Parathyroid adenoma (tissue), 2 donors: ENCODE measurements around the gene DUSP8.

Source experiments
- H2AFZ ChIP-seq: fragments of 300-600 bp; sonication (generic); one replicate; pipeline ENCODE4 v1.7.0; 2017; ENCODE audit warnings: antibody characterized with exemption, mild to moderate bottlenecking
- H3K27ac ChIP-seq: fragments of 300-600 bp; sonication (generic); one replicate; pipeline ENCODE4 v1.7.0; 2017
- H3K27me3 ChIP-seq: fragments of 300-600 bp; sonication (generic); one replicate; pipeline ENCODE4 v1.7.0; 2017; ENCODE audit warnings: low read length; ENCODE audit not compliant: control insufficient read depth, insufficient read depth
- H3K36me3 ChIP-seq: fragments of 300-600 bp; sonication (generic); one replicate; pipeline ENCODE4 v1.7.0; 2017; ENCODE audit warnings: low read length; ENCODE audit not compliant: control insufficient read depth, insufficient read depth
- H3K4me1 ChIP-seq: fragments of 300-600 bp; sonication (generic); one replicate; pipeline ENCODE4 v1.7.0; 2017; ENCODE audit warnings: control low read depth
- H3K4me2 ChIP-seq: fragments of 300-600 bp; sonication (generic); one replicate; pipeline ENCODE4 v1.7.0; 2017; ENCODE audit warnings: low read length
- H3K4me3 ChIP-seq: fragments of 300-600 bp; sonication (generic); one replicate; pipeline ENCODE4 v1.7.0; 2017; ENCODE audit warnings: low read depth, low read length
- H3K79me2 ChIP-seq: fragments of 300-600 bp; sonication (generic); one replicate; pipeline ENCODE4 v1.7.0; 2017; ENCODE audit warnings: control low read depth
- H3K9ac ChIP-seq: fragments of 300-600 bp; sonication (generic); one replicate; pipeline ENCODE4 v1.7.0; 2017; ENCODE audit warnings: mild to moderate bottlenecking
- H3K9me3 ChIP-seq: fragments of 300-600 bp; sonication (generic); one replicate; pipeline ENCODE4 v1.7.0; 2017; ENCODE audit warnings: low read length; ENCODE audit not compliant: control insufficient read depth
- TF ChIP-seq, protein P1 (sequence below): fragments of 300-600 bp; sonication (generic); IDR thresholded peaks from one replicate; pipeline ENCODE4 v1.7.0; 2017; ENCODE audit warnings: antibody characterized with exemption, mild to moderate bottlenecking
- donor health status: primary hyperparathyroidism.

The DUSP8 gene

DNA sequence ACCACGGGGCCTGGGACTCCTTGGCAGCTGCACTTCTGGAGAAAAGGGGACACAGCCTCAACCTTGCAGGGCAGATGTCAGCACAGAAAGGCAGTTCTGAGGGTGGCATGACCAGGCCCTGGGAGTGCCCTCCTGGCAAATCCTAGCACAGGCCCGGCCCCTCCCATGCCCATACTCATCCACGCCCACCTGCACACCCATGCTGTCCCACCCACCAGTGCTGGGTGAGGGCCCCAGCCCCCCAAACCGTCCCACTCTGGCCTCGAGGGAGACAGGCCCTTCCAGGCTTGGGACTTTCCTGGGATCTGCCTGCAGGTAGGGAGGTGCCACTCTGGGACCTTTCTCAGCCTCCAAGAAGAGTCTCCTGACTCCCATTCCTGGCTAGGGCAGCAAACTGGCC lies 10.1 kb downstream of the DUSP8 start:
- TF ChIP-seq, protein P1, sequence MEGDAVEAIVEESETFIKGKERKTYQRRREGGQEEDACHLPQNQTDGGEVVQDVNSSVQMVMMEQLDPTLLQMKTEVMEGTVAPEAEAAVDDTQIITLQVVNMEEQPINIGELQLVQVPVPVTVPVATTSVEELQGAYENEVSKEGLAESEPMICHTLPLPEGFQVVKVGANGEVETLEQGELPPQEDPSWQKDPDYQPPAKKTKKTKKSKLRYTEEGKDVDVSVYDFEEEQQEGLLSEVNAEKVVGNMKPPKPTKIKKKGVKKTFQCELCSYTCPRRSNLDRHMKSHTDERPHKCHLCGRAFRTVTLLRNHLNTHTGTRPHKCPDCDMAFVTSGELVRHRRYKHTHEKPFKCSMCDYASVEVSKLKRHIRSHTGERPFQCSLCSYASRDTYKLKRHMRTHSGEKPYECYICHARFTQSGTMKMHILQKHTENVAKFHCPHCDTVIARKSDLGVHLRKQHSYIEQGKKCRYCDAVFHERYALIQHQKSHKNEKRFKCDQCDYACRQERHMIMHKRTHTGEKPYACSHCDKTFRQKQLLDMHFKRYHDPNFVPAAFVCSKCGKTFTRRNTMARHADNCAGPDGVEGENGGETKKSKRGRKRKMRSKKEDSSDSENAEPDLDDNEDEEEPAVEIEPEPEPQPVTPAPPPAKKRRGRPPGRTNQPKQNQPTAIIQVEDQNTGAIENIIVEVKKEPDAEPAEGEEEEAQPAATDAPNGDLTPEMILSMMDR = no peak
- H3K9ac ChIP-seq = no peak overlapping the region
- H3K79me2 ChIP-seq = no peaks in the 10 kb centered on the region
- H3K27ac ChIP-seq = no peak overlapping the region
- H3K27me3 ChIP-seq = no peaks in the 10 kb centered on the region
- no peak overlapping the region for H3K4me2 ChIP-seq
- no peaks in the 10 kb centered on the region for H3K36me3 ChIP-seq
- H3K9me3 ChIP-seq = no peaks in the 10 kb centered on the region
- no peak overlapping the region for H3K4me3 ChIP-seq
- no peaks in the 10 kb centered on the region for H3K4me1 ChIP-seq
- H2AFZ ChIP-seq = no peak overlapping the region

DNA sequence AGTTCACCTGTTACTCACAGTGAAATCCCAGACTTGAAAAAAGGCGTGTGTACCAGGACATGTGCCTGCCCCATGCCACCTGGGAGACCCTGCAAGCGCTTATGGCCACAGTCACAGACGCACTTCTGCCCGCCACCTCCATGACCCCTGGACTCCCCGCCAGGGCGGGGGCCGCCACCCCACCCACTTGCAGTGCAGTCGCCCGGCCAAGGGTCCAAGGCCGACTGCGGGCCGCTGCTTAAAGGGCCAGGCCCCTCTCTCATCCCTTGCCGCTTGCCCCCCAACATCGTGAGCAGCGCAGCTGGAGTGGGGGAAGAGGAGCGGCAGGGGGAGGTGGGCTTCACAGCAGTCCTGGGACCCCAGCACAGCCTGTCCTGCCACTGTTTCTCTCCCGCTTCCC lies 10.8 kb downstream of the DUSP8 start:
- Histone ChIP-seq H3K4me2 (no peak overlapping the region), H3K27ac (no peak overlapping the region), H2AFZ (no peak overlapping the region), H3K36me3 (no peaks in the 10 kb centered on the region), H3K79me2 (no peaks in the 10 kb centered on the region), H3K27me3 (no peaks in the 10 kb centered on the region), H3K4me3 (no peak overlapping the region), H3K9ac (no peak overlapping the region), H3K4me1 (no peaks in the 10 kb centered on the region), H3K9me3 (no peaks in the 10 kb centered on the region)
- TF ChIP-seq, protein P1 = no peak

DNA sequence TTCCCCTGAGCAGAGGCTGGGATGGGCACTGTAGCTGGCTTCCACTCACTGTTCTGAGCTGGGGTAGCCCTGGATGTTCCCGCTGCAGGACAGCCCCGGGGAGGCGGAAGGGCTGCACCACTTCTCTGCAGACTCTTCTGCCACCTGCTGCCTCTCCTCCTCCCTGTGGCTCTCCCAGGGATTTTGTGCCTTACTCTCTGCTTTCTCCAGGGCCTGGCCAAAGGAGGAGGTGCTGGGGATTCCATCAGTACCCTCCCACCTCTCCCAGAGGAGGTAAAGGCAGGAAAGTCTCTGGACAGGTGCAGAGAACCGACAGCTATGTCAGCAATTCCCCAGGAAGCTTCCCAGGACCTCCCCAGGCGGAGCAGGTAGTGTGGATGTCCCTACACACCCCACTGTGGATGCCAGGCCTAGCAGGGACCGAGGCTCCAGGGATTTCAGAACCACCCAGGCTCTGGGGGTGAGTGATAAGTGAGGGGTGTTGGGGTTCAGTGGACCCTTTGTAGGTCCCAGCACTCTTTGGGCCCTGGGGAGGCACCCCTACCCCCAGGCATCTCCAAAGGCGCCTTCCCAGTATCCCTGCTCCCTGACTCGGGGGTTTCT lies 11.3 kb downstream of the DUSP8 start:
- no peaks in the 10 kb centered on the region for H3K79me2 ChIP-seq
- no peaks in the 10 kb centered on the region for H3K27me3 ChIP-seq
- TF ChIP-seq, protein P1 = no peak
- no peaks in the 10 kb centered on the region for H3K9me3 ChIP-seq
- no peak overlapping the region for H3K27ac ChIP-seq
- H3K4me1 ChIP-seq = no peaks in the 10 kb centered on the region
- no peak overlapping the region for H3K9ac ChIP-seq
- H2AFZ ChIP-seq = no peak overlapping the region
- no peaks in the 10 kb centered on the region for H3K36me3 ChIP-seq
- H3K4me3 ChIP-seq = no peak overlapping the region
- no peak overlapping the region for H3K4me2 ChIP-seq

- Histone ChIP-seq H3K4me2 (no peak overlapping the region), H3K4me3 (no peak overlapping the region), H3K9me3 (no peaks in the 10 kb centered on the region), H3K9ac (no peak overlapping the region), H3K36me3 (no peaks in the 10 kb centered on the region), H3K79me2 (no peaks in the 10 kb centered on the region), H3K27me3 (no peaks in the 10 kb centered on the region), H3K4me1 (no peaks in the 10 kb centered on the region), H3K27ac (no peak overlapping the region), H2AFZ (no peak overlapping the region)
- TF ChIP-seq, protein P1 = no peak
Measured at GRCh38 chr11:1560002-1560648, 11.9 kb downstream of the DUSP8 start.
